Left ventricle myocardium superior (tissue), 1 donor: ENCODE measurements around the gene SLC43A3. TPM values are rescaled to one million over a fixed set of nuclear protein-coding genes. Genes with fewer than 3 reads are reported as not detected.
"Not testable (repeated sequence)": the region's sequence is repeated elsewhere in the genome, so short reads cannot be mapped to it uniquely, and the experiment has no call there.

ENCODE experiments used
- ATAC-seq: fragments of 200-7000 bp; cut with Tn5 transposase; one replicate; pipeline ENCODE4 v1.9.1; 2020; ENCODE audit warnings: mild to moderate bottlenecking, moderate library complexity
- DNase-seq: peaks from one replicate; pipeline ENCODE4 v3.0.0-alpha.2; 2020
- intact Hi-C: fragments of 100-400 bp; cut with micrococcal nuclease; formaldehyde crosslinking; loops from one replicate; pipeline ENCODE4 v1.11.0; 2022
- total RNA-seq: library from RNA; stranded (reverse); fragmentation: NEBNext Ultra II Directional; extraction: Animal tissue kit (Norgen Biotek cat#: 25700); gene quantifications from one replicate; pipeline ENCODE4 v1.2.1, GENCODE V29; 2021
- donor health status: DM: no; HTN: yes; CAD: no; lungs with severe emphysema.

Gene SLC43A3
- total RNA-seq, 1 donor from 2014 or later = 20.6 TPM

GRCh38 chr11:57370941-57371340 lies 56.0 kb downstream of the SLC43A3 start:
- DNase-seq (no peak), ATAC-seq (no peak)
- intact Hi-C loops = no loop called here

GRCh38 chr11:57370251-57370650 lies 56.7 kb downstream of the SLC43A3 start:
- intact Hi-C loops = no loop called here
- ATAC-seq = no peak
- DNase-seq = no peak

GRCh38 chr11:57368845-57369232 lies 58.1 kb downstream of the SLC43A3 start:
- ATAC-seq = no peak

GRCh38 chr11:57368106-57368844 lies 58.6 kb downstream of the SLC43A3 start:
- intact Hi-C loops = loop anchor here (10.0 kb wide), 1 partner anchor 67 kb away; no protein-coding TSS in a partner anchor
- ATAC-seq (no peak), DNase-seq (no peak)

More at GRCh38 chr11:57368845-57369232, 58.1 kb downstream of the SLC43A3 start:
- DNase-seq = no peak
- intact Hi-C loops = loop anchor here (10.0 kb wide), 1 partner anchor 66 kb away; no protein-coding TSS in a partner anchor

DNA sequence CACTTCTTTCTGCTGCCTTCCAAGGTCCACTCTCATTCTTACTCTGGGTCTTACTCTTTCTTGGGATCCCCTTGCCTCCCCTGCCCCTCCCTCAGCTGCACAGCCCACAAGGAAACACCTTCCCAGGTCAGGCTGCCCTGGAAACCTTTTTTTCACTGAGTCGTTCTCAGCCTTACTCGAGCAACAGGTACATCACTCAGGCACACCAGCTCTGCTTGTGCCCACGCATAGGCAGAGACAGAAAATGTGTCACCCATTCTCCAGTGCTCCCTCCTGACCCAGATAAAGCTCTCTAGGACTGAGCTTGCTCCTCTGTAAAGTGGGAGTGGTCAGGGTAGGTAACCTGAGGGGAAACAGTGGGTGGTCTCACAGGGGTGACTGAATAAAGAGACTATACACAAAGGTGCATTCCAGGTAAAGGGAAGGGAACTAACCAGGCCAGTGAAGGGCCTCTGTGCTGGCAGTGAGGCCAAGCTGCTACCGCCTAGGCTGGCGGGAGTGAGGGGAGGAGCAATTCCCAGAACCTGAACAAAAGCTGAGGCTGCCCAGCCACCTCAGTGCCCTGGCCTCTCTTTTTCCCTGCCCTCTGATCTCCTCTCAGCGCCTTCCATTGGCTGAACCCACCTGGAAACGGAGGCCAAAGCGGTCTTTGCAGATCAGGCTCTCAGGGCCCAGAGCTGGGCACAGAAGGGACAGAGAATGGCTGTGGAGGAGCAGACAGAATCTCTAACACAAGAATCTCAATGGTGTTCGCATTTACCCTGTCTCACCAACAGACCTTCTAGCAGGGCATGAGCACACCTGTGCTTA lies 61.9 kb downstream of the SLC43A3 start:
- no peak for DNase-seq
- intact Hi-C loops = loop anchor here (10.0 kb wide), 1 partner anchor 70 kb away; no protein-coding TSS in a partner anchor
- ATAC-seq = no peak

DNA sequence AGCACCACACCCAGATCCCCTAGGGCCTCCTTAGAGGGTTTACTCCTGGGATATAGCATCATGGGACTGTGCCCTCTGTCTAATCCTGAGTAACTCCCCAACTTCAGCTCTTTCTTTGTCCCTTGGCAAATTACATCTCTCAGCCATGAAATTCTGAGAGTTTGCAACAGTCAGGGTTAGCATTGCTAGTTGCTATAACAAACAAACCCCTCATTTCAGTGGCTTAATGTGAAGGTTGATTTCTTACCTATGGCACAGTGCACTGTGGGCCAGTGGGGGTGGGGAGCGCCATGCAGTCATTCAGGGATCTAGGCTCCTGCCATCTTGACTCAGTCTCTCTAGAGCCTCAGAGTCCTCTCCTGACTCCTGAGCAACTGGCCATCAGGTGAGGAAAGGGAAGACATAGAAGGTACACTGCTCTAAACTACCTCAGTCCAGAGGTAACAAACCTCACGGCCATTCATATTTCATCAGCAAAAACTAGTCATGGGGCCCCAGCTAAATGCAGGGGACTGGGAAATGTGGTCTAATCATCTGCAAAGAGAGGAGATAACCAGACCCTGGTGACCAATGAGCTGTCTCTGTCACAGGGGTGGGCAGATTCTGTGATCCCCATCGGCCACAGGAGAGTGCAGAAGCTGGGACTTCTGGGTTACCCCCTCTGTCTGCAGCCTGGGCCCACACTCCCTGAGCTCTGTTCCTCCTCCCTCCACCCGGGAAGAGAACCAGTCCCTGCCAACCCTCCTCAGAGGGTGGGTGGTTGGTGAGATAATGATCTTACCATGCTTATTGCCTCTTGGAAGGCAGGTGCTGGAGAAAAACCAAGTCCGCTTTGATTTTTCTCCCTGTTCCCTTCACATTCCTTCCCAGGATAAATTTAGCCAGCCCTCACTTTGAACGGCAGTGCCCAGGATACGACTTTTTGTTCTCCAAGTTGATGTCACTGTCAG lies 63.5 kb downstream of the SLC43A3 start:
- no peak for DNase-seq
- intact Hi-C loops = loop anchor here (10.0 kb wide), 1 partner anchor 71 kb away; no protein-coding TSS in a partner anchor
- no peak for ATAC-seq

GRCh38 chr11:57361926-57362325 lies 65.0 kb downstream of the SLC43A3 start:
- intact Hi-C loops = loop anchor here (10.0 kb wide), 1 partner anchor 73 kb away; no protein-coding TSS in a partner anchor
- ATAC-seq (no peak), DNase-seq (no peak)

- ATAC-seq, DNase-seq: not testable (repeated sequence)
- intact Hi-C loops = loop anchor here (10.0 kb wide), 1 partner anchor 73 kb away; no protein-coding TSS in a partner anchor
These were observed 65.5 kb downstream of the SLC43A3 start for GRCh38 chr11:57361420-57361819.

- intact Hi-C loops = loop anchor here (10.0 kb wide), 1 partner anchor 74 kb away; no protein-coding TSS in a partner anchor
- DNase-seq (no peak), ATAC-seq (no peak)
These were observed 65.9 kb downstream of the SLC43A3 start for GRCh38 chr11:57360991-57361390.

- intact Hi-C loops = loop anchor here (10.0 kb wide), 1 partner anchor 75 kb away; no protein-coding TSS in a partner anchor
- DNase-seq (no peak), ATAC-seq (no peak)
These were observed 66.8 kb downstream of the SLC43A3 start for GRCh38 chr11:57359896-57360690.

DNA sequence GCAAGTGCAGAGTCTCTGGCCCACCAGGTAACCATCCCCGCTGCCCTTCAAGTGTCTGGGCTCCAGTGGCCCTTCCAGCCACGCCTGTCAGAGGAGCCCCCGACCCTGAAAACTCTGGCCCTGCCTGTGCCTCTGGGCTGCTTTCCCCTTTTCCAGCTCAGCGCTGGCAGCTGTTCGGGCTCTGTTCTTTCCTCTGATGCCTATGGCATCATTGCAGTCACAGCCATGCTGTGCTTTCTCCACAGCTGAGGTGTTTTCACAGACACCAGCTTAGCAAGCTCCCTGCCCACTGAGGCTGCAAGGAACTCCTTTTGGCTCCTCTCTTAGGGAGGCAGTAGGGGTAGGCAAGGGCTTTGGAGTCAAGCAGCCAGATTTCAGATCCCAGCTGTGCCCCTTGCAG lies 67.5 kb downstream of the SLC43A3 start:
- DNase-seq (no peak), ATAC-seq (no peak)
- intact Hi-C loops = no loop called here

GRCh38 chr11:57358991-57359390 lies 67.9 kb downstream of the SLC43A3 start:
- intact Hi-C loops = no loop called here
- DNase-seq = no peak
- no peak for ATAC-seq

DNA sequence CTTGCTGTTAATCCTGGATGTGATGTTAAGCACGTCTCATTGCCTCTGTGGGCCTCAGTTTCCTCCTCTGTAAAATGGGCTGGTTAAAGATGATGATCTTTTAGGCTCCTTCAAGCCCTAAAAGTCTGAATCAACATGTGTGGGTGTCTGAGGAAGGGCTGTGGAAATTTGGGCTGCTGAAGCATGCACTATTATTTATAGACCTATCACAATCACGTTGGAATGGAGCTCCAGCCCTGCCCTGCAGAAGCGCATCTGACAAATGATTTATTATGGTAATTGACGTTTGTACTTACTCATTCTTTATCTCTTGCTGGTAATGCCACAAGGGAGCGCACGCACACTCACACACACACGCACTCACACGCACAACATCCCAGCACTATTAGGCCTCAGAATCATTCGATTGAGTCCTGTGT lies 68.4 kb downstream of the SLC43A3 start:
- DNase-seq (no peak), ATAC-seq (peak; percentile 82)
- intact Hi-C loops = no loop called here

GRCh38 chr11:57357856-57358255 lies 69.1 kb downstream of the SLC43A3 start:
- ATAC-seq (peak; percentile 18), DNase-seq (no peak)
- intact Hi-C loops = no loop called here

GRCh38 chr11:57357310-57357709 lies 69.6 kb downstream of the SLC43A3 start:
- DNase-seq = no peak
- intact Hi-C loops = no loop called here
- no peak for ATAC-seq
